HEK293T (cell line): ENCODE measurements around the gene TRIM28.

Experiments used
- CTCF ChIA-PET: fragments of 350-600 bp; formaldehyde crosslinking; extraction: SDS; loops from one replicate; lab custom pipeline; 2021; ENCODE audit warnings: antibody characterized with exemption, inconsistent platforms; lab: Yijun Ruan, JAX
- POLR2A ChIA-PET: fragments of 350-600 bp; formaldehyde crosslinking; extraction: SDS; loops from one replicate; lab custom pipeline; 2020; ENCODE audit warnings: antibody characterized with exemption, inconsistent platforms; lab: Yijun Ruan, JAX
- DNase-seq: peaks from one replicate; pipeline ENCODE4 v3.0.0; 2012; ENCODE audit warnings: mixed read lengths; ENCODE audit errors: extremely low spot score
- ARNT ChIP-seq: fragments of 450-650 bp; IDR thresholded peaks from 2 replicates; pipeline ENCODE4 v1.6.1; 2017; ENCODE audit warnings: mild to moderate bottlenecking
- BHLHE40 ChIP-seq: fragments of 450-650 bp; IDR thresholded peaks from 2 replicates; pipeline ENCODE4 v1.6.1; 2016; ENCODE audit warnings: mild to moderate bottlenecking, moderate library complexity, borderline replicate concordance
- CTBP1 ChIP-seq: fragments of 450-650 bp; IDR thresholded peaks from 2 replicates; pipeline ENCODE4 v1.6.1; 2016; ENCODE audit warnings: borderline replicate concordance
- ELF4 ChIP-seq: fragments of 450-650 bp; IDR thresholded peaks from 2 replicates; pipeline ENCODE4 v1.6.1; 2017; ENCODE audit warnings: antibody characterized with exemption
- FOXA1 ChIP-seq: fragments of 450-650 bp; IDR thresholded peaks from 2 replicates; pipeline ENCODE4 v1.6.1; 2016; ENCODE audit warnings: mild to moderate bottlenecking
- FOXK2 ChIP-seq: fragments of 450-650 bp; IDR thresholded peaks from 2 replicates; pipeline ENCODE4 v1.6.1; 2016; ENCODE audit warnings: mild to moderate bottlenecking
- FOXM1 ChIP-seq: fragments of 450-650 bp; IDR thresholded peaks from 2 replicates; pipeline ENCODE4 v1.6.1; 2017; ENCODE audit warnings: mild to moderate bottlenecking, borderline replicate concordance
- HDGF ChIP-seq: fragments of 450-650 bp; IDR thresholded peaks from 2 replicates; pipeline ENCODE4 v1.6.1; 2017; ENCODE audit warnings: antibody characterized with exemption, borderline replicate concordance
- L3MBTL2 ChIP-seq: fragments of 450-650 bp; conservative IDR thresholded peaks from 2 replicates; pipeline ENCODE4 v1.6.1; 2016; ENCODE audit warnings: mild to moderate bottlenecking
- LEF1 ChIP-seq: fragments of 450-650 bp; IDR thresholded peaks from 2 replicates; pipeline ENCODE4 v1.6.1; 2017; ENCODE audit warnings: mild to moderate bottlenecking, borderline replicate concordance
- NFRKB ChIP-seq: fragments of 450-650 bp; IDR thresholded peaks from 2 replicates; pipeline ENCODE4 v1.6.1; 2016; ENCODE audit warnings: mild to moderate bottlenecking, moderate library complexity
- PKNOX1 ChIP-seq: fragments of 450-650 bp; IDR thresholded peaks from 2 replicates; pipeline ENCODE4 v1.6.1; 2016
- SP1 ChIP-seq: fragments of 450-650 bp; IDR thresholded peaks from 2 replicates; pipeline ENCODE4 v1.6.1; 2017
- ZNF384 ChIP-seq: fragments of 450-650 bp; IDR thresholded peaks from 2 replicates; pipeline ENCODE4 v1.6.1; 2016

TRIM28 gene

GRCh38 chr19:58557221-58558065, 13.6 kb downstream of the TRIM28 start:
- CTCF ChIA-PET: no interaction called here
- TF ChIP-seq FOXA1 (no peak), FOXK2 (no peak)
- POLR2A ChIA-PET: interaction anchor here (0.8 to 5.4 kb wide), 7 partner anchors 8 to 37 kb away, joined by 3 to 58 read pairs (median 5); partner anchors contain the start of genes TRIM28 and ZBTB45
- no peak for DNase-seq

GRCh38 chr19:58558066-58558622, 14.3 kb downstream of the TRIM28 start, which contains the start of gene UBE2M:
UBE2M (minus strand) TSS chr19:58558611; CDS start chr19:58558381, 230 bp downstream.
- ChIA-PET CTCF (no interaction called here), POLR2A (interaction anchor here (0.9 to 5.4 kb wide), 6 partner anchors 9 to 38 kb away, joined by 3 to 58 read pairs (median 10); partner anchors contain the start of genes TRIM28 and ZBTB45)
- TF ChIP-seq LEF1: no peak
- TF ChIP-seq FOXA1: no peak
- TF ChIP-seq BHLHE40: no peak
- no peak for TF ChIP-seq ARNT
- TF ChIP-seq ZNF384: no peak
- TF ChIP-seq PKNOX1: no peak
- no peak for TF ChIP-seq CTBP1
- no peak for DNase-seq

- CTCF ChIA-PET: no interaction called here
- POLR2A ChIA-PET: interaction anchor here (0.9 to 5.4 kb wide), 17 partner anchors 9 to 232 kb away, joined by 3 to 58 read pairs (median 5); partner anchors contain the start of genes MZF1, TRIM28, ZBTB45 and ZNF324B
- no peak for TF ChIP-seq PKNOX1
- TF ChIP-seq HDGF: 0 out of 2 replicates have a peak, but pooled peaks have one; percentile 21
- DNase-seq: peak; percentile 94
These were observed 14.9 kb downstream of the TRIM28 start for GRCh38 chr19:58558623-58559274.

GRCh38 chr19:58559275-58560006, 15.6 kb downstream of the TRIM28 start:
- ChIA-PET POLR2A (interaction anchor here (0.6 to 5.4 kb wide), 16 partner anchors 8 to 233 kb away, joined by 3 to 58 read pairs (median 4); partner anchors contain the start of genes MZF1, TRIM28, ZBTB45 and ZNF324B), CTCF (no interaction called here)
- peak; percentile 40; the same call in 1 of the 2 replicates for TF ChIP-seq HDGF
- peak; percentile 12; the same call in 1 of the 2 replicates for TF ChIP-seq ELF4
- TF ChIP-seq L3MBTL2: peak; percentile 98
- TF ChIP-seq NFRKB: peak; percentile 54; the same call in 1 of the 2 replicates
- no peak for TF ChIP-seq LEF1
- peak; percentile 87 for DNase-seq

GRCh38 chr19:58560007-58560887, 16.4 kb downstream of the TRIM28 start:
- DNase-seq: no peak
- TF ChIP-seq NFRKB: no peak
- no peak for TF ChIP-seq ELF4
- TF ChIP-seq PKNOX1: no peak
- TF ChIP-seq L3MBTL2: no peak
- no peak for TF ChIP-seq FOXA1
- ChIA-PET CTCF (no interaction called here), POLR2A (interaction anchor here (0.6 to 5.4 kb wide), 17 partner anchors 8 to 233 kb away, joined by 3 to 58 read pairs (median 5); partner anchors contain the start of genes MZF1, TRIM28, ZBTB45 and ZNF324B)

- ChIA-PET CTCF (no interaction called here), POLR2A (interaction anchor here (1.2 to 5.4 kb wide), 4 partner anchors 10 to 181 kb away, joined by 4 to 43 read pairs (median 20); partner anchors contain the start of genes MZF1 and TRIM28)
- TF ChIP-seq PKNOX1: no peak
- no peak for TF ChIP-seq SP1
- no peak for TF ChIP-seq ARNT
- TF ChIP-seq CTBP1: no peak
- TF ChIP-seq L3MBTL2: no peak
- TF ChIP-seq LEF1: no peak
- no peak for TF ChIP-seq NFRKB
- no peak for TF ChIP-seq FOXA1
- no peak for TF ChIP-seq BHLHE40
- no peak for TF ChIP-seq FOXK2
- no peak for TF ChIP-seq FOXM1
- TF ChIP-seq ZNF384: no peak
- no peak for TF ChIP-seq HDGF
- no peak for DNase-seq
These were observed 17.1 kb downstream of the TRIM28 start for GRCh38 chr19:58560921-58561320.
